SKM-1 (cell line): ENCODE results near the gene EIF3L.
A peak's percentile ranks its signal among the peaks of the same experiment; 100 is the strongest.
"Not testable (repeated sequence)": the region's sequence is repeated elsewhere in the genome, so short reads cannot be mapped to it uniquely, and the experiment has no call there.

Experiments used
- DNase-seq: peaks from one replicate; lab custom pipeline; 2025; ENCODE audit not compliant: unreplicated experiment; lab: John Stamatoyannopoulos, UW

EIF3L gene

DNA sequence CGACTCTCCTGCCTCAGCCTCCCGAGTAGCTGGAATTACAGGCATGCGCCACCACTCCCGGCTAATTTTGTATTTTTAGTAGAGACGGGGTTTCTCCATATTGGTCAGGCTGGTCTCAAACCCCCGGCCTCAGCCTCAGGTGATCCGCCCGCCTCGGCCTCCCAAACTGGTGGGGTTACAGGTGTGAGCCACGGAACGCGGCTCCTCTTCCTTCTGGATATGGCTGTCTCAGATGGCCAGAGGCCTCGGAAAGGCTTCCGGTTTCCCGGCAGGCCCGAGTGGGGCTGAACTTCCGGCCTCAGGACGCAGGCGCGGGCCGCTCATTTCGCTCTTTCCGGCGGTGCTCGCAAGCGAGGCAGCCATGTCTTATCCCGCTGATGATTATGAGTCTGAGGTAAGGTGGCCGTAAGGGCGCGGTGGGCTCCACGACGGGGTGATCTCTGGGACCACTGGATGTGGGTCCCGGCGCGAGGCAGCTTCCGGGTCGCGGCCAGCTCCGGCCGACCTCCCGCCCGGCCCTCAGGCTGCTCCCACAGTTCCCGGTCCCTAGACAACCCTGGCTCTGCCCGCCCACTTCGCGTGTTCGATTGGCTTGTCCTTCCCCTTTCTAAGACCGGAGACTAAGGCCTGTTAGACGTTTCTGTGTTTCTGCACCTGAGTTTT, at the start of gene EIF3L:
EIF3L (plus strand) TSS at position 331 of the 663 bp plus-strand sequence; CDS start at position 362, 31 bp downstream.
- DNase-seq = peak; percentile 77

DNA sequence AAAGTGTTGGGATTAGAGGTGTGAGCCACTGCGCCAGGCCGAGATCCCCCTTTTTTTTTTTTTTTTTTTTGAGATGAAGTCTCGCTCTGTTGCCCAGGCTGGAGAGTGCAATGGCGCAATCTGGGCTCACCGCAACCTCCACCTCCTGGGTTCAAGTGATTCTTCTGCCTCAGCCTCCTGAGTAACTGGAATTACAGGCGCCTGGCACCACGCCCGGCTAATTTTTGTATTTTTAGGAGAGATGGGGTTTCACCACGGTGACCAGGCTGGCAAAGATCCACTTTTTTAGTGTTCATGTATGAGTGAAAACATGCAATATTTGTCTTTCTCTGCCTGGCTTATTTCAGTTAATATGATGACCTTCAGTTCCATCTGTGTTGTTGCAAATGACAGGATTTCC, 49.2 kb upstream of the EIF3L start:
- not testable (repeated sequence) for DNase-seq

DNA sequence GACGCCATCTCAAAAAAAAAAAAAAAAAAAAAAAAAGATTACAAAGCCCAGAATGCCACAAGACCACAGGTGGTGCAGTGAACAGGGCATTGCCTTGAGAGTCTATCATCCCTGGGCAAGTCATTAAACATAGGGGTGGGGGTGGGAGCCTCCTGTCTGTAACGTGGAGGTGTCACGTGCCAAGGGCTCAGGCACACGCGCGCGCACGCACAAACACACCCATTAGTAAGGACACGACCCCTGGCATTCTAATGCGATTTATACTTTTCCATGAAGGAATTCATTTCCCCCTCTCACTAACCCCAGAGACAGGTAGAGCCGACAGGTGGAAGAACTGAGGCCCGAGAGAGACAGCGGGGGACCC, 47.3 kb upstream of the EIF3L start:
- DNase-seq = no peak

DNA sequence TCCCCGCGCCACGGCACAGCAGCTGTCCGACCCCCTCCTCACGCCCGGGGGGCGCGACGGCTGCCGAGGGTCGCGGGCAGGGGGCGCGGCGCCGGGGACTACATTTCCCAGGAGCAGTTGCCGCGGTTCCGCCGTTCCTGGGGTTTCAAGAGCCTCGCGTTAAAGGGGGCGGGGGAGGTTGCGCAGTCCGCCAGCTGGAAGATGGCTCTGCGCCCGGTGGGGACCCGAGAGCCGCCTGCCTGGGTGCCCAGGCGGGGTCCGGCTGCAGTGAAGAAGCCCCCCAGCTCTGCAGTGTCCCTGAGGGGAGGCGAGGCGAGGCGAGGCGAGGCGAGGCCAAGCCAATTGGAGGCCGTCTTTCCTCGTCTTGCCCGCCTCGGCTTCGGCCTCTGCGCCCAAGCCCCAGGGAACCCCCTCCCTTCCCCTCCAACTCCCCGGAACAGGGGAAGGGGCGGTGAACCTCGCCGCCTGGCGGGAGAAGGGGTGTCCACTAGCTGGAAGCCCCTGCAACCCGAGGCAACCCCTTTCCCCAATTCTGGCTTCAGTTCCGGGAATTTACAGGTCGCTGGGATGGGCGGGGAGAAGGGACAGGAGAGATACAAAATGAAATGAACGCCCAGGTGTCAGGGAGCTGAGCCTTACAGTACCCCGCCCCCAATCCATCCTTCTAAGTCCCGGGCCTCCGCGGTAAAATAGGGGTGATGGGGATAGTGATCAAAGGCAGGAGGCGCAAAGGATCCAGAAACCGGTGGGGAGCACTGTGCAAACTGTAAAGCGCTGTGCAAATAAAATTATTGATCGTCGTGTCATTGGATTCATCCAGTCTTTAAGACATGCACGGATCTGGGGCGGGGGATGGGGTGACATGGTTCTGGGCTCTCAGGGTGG, 46.7 kb upstream of the EIF3L start:
- no peak for DNase-seq

DNA sequence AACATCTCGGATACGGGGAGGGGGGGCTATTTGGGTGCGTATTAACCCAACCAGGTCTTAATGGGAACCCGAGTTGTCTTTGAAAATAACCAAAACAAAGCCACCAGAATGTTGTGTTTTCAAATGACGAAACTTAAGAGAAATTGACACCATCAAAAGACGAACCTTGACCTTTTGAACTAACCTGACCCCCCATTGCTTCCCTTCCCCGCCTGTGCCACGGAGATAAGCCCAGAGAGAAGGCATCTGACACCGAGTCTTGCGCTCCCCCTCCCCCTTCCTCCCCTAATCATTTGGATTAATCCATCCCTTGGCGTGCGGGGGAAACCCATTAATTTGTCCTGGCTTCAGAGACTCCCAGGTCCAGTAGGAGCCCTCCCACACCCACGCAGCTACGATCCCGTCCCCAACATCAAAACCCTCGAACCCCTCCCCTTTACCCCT, 46.0 kb upstream of the EIF3L start:
- no peak for DNase-seq

DNA sequence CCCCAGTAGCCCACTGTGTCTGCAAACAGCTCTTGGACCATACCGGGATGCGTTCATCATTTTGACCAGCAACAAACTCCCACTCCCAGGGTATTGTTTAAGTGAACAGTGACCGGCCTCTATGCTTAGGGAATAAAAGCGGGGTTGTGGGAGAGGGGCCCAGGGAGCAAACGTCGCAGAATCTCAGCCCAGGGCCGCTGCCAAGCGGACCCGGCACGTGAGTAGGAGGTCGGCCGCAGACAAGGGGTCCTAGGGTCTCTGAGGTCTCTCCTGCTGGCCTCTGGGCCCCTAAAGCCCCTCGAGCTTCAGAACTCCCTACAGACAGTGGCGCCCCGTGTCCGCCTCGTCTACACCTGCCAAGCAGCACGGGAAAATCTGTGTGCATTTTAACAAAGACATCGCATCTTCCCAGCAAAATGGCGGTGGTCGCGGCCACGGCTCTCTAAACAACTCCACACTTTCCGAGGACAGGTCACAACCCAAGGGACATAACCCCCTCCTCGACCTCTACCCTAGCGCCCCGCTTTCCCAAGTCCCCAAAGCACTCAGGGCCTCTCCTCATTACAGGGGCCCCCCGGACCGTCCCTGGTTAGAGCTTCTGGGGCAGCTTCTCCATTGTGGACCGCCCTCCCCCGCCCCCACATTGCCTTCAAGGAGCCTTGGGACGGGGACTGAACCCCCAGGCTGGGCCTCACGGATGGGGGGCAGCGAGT, 45.4 kb upstream of the EIF3L start:
- DNase-seq = no peak

DNA sequence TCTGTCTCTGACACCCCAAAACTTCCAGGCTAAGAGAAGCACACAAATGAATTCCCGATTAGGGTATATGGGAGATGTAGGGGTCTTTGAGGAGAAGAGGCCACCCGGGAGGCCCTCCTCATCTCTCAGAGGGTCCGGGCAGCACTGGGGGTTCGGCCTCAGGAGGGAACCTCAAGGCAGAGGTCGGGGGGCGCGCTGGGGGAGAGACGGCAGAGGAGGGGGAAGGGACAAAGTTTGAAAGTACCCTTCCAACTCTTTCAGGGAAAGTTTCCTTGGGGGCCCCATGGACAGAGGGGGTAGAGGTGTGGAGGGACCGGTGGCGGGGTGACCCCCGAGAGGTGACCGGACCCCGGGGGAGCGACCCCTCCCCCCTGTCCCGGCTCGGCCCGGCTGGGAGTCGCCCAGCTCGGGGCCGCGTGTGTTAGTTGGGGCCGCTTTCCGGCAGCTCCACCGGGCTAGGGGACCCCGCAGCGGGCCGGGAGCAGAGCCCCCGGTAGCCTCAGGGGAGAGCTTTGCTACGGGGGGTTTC, 44.8 kb upstream of the EIF3L start:
- no peak for DNase-seq

DNA sequence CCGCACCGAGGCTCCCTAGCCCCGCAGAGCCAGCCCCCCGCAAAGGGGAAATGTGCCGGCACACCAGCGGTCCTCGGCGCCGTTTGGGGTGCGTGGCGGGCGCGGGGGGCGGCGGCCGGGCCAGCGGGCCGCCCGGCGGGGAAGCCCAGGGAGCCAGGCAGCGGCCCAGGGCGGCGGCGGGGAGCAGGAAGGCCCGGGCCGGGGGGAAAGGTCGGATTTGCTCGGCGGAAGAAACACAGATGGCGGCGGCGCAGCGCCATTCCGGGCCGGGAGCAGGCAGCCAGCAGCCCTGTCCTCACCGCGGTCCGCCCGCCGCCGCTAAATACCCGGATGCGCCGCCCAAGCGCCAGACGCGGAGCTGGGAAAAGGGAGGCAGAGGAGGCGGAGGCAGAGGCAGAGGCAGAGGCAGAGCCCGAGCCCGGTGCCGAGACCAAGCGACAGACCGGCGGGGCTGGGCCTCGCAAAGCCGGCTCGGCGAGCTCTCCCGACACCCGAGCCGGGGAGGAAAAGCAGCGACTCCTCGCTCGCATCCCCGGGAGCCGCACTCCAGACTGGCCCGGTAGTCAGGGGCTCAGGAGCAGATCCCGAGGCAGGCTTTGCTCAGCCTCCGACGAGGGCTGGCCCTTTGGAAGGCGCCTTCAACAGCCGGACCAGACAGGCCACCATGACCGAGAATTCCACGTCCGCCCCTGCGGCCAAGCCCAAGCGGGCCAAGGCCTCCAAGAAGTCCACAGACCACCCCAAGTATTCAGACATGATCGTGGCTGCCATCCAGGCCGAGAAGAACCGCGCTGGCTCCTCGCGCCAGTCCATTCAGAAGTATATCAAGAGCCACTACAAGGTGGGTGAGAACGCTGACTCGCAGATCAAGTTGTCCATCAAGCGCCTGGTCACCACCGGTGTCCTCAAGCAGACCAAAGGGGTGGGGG, 44.1 kb upstream of the EIF3L start:
- DNase-seq = peak; percentile 67

DNA sequence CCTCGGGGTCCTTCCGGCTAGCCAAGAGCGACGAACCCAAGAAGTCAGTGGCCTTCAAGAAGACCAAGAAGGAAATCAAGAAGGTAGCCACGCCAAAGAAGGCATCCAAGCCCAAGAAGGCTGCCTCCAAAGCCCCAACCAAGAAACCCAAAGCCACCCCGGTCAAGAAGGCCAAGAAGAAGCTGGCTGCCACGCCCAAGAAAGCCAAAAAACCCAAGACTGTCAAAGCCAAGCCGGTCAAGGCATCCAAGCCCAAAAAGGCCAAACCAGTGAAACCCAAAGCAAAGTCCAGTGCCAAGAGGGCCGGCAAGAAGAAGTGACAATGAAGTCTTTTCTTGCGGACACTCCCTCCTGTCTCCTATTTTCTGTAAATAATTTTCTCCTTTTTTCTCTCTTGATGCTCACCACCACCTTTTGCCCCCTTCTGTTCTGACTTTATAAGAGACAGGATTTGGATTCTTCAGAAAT, 43.4 kb upstream of the EIF3L start:
- DNase-seq = no peak

DNA sequence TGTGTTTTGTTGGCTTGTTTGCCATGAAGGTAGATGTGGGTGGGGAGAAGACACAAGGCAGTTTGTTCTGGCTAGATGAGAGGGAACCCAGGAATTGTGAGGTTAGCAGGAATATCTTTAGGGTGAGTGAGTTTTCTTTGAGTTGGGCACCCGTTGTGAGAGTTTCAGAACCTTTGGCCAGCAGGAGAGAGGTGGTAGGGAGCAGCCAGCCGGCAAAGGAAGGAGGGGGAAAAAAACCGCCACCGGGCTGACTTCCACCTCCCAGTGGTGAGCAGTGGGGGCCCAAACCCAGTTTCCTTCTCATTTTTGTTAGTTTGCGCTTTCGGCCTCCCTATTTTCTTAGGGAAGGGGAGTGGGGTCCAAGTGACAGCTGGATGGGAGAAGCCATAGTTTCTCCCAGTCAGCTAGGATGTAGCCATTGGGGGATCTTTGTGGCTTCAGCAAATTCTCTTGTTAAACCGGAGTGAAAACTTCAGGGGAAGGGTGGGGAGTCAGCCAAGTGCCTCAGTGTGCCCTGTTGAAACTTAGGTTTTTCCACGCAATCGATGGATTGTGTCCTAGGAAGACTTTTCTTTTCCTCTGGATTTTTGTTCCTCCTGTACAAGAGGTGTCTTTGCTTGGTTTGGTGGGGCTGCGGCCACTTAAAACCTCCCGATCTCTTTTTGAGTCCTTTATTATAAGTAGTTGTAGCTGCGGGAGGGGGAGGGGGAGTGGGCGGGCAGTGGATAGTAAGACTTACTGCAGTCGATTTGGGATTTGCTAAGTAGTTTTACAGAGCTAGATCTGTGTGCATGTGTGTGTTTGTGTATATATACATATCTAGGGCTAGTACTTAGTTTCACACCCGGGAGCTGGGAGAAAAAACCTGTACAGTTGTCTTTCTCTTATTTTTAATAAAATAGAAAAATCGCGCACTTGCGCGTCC, 42.5 kb upstream of the EIF3L start:
- no peak for DNase-seq

DNA sequence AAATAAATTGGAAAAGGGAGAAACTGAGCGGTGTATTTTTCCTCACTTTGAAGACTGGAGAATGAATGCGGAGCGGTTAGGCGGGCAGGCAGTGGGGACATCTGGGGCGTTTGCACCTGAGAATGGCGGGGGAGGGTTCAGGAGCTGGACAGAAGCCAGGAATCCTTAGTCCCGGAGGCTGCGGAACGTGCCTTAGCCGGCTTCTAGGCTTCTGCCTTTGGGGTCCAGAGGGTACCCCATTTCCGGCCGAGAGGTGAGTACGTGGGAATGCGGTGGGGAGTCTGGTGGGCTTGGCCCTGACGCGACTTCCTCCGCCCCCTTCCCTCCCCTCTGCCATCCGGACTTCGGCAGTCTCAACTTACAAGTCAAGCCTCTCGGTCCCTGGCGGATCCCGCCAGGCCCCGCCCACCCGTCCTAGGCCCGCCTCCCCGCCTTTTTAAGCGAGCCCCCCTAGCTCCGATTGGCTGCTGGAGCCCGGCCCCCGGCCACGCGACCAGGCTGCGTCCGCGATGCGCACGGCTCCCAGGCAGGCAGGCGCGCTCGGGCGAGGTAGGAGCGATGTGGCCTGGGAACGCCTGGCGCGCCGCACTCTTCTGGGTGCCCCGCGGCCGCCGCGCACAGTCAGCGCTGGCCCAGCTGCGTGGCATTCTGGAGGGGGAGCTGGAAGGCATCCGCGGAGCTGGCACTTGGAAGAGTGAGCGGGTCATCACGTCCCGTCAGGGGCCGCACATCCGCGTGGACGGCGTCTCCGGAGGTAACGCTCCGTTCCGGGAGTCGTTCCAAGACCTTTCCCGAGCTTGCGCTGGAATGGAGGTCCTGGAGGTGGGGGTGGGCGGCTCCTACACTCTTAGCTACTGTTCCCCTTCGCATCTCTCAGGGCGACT, 41.6 kb upstream of the EIF3L start, which contains the start of gene GCAT:
GCAT (plus strand) TSS at position 525 of the 884 bp plus-strand sequence; CDS start at position 559, 34 bp downstream.
- peak; percentile 89 for DNase-seq

DNA sequence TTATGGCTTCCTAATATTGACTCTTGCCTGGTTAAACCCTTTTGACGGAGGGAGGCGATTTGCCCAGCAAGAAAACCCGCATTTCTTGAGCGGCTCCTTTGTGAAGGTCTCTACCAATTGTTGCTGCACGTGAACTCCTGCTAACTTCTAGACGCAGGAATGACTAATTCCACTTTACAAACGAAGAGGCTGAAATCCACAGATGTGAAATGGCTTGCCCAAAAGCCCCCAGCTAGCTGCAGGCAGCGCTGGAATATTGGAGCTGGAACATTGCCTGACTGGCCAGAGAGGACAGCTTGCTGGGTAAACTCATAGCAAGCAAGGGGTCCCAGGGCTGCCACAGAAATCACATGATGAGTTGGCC, 40.9 kb upstream of the EIF3L start:
- DNase-seq = no peak

DNA sequence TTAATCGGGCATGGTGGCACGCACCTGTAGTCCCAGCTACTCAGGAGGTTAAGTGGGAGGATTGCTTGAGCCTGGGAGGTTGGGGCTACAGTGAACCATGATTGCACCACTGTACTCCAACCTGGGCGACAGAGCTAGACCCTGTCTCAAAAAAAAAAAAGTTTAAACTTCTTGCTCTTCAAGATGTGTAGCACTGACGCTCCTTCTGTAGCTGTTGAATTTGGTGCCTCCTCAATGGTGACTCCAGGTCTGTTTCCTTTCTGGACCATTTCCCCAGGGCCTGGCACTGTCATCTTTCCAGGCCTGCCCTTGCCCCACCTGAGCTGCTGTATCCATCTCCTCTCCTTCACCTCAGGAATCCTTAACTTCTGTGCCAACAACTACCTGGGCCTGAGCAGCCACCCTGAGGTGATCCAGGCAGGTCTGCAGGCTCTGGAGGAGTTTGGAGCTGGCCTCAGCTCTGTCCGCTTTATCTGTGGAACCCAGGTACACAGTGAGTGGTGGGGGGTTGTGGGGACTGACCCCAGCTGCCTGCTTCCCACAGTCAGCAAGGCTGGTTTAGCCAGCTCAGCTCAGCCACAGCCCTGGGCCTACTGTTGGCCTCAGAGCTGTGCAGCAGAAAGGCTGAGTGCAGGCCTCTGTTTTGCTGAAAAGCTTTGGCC, 39.4 kb upstream of the EIF3L start:
- no peak for DNase-seq

DNA sequence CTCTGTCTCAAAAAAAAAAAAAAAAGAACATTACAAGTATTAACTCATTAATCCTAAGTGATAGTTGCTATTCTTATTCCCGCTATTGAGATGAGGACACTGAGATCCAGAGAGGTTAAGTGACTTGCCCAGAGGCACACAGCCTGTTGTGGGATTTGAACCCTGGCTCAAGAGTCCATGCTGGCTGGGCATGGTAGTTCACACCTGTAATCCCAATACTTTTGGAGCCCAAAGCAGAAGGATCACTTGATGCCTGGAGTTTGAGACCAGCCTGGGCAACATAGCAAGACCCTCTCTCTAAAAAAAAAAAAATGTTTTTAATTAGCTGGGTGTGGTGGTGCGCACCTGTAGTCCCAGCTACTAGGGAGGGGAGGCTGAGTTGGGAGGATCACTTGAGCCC, 37.4 kb upstream of the EIF3L start:
- no peak for DNase-seq

DNA sequence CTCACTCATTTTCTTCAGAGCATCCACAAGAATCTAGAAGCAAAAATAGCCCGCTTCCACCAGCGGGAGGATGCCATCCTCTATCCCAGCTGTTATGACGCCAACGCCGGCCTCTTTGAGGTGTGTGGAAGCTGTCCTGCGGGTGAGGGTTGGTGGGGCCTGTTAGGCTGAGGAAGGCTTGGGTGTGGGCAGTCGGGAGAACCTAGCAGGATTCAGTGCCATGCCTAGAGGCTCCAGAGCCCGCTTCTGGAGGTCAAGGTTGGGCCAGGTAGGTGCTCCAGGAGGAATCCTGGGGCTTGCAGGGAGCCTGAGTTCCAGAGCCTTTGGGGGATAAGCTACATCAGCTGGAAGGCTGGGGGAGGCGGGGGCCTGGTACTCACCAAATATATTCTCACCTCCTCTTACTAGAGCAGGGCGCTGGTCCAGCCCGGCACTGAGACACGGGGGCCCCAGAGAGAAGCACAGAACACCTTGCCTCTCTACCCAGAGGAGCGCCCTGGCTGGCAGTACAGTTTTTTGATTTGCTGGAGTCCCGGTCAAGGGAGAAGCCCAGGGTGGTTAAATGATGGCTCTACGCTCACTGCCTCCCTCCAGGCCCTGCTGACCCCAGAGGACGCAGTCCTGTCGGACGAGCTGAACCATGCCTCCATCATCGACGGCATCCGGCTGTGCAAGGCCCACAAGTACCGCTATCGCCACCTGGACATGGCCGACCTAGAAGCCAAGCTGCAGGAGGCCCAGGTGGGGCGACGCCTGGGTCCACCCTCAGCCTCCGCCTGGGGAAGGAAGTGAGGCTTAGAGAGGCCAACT, 36.1 kb upstream of the EIF3L start:
- DNase-seq = no peak

DNA sequence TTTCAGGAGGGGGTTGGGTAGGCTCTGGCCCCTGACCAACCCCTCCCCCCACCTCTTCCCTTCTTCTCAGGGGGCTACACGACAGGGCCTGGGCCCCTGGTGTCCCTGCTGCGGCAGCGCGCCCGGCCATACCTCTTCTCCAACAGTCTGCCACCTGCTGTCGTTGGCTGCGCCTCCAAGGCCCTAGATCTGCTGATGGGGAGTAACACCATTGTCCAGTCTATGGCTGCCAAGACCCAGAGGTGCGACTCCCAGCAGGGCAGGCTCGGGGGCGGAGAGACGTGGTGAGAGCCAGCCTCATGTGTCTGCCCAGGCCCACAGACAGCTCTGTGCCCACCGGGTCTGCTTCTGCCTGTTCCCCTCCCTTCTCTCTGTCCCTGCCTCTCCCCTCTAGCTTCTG, 33.6 kb upstream of the EIF3L start:
- DNase-seq = no peak
